Measurements from ENCODE around the gene FAM81B.

FAM81B gene

GRCh38 chr5:95454536-95454935 is 63.4 kb downstream of the FAM81B start:
- no peak overlapping the region for H3K4me3 ChIP-seq (ENCODE audit: low read depth, low read length)
- TF ChIP-seq, protein P1, sequence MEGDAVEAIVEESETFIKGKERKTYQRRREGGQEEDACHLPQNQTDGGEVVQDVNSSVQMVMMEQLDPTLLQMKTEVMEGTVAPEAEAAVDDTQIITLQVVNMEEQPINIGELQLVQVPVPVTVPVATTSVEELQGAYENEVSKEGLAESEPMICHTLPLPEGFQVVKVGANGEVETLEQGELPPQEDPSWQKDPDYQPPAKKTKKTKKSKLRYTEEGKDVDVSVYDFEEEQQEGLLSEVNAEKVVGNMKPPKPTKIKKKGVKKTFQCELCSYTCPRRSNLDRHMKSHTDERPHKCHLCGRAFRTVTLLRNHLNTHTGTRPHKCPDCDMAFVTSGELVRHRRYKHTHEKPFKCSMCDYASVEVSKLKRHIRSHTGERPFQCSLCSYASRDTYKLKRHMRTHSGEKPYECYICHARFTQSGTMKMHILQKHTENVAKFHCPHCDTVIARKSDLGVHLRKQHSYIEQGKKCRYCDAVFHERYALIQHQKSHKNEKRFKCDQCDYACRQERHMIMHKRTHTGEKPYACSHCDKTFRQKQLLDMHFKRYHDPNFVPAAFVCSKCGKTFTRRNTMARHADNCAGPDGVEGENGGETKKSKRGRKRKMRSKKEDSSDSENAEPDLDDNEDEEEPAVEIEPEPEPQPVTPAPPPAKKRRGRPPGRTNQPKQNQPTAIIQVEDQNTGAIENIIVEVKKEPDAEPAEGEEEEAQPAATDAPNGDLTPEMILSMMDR (IDR thresholded peaks at IDR 0.05; ENCODE audit: control insufficient read depth, extremely low read depth, insufficient read depth) = no peak
- DNase-seq (ENCODE audit: low read depth) = no peak

DNA sequence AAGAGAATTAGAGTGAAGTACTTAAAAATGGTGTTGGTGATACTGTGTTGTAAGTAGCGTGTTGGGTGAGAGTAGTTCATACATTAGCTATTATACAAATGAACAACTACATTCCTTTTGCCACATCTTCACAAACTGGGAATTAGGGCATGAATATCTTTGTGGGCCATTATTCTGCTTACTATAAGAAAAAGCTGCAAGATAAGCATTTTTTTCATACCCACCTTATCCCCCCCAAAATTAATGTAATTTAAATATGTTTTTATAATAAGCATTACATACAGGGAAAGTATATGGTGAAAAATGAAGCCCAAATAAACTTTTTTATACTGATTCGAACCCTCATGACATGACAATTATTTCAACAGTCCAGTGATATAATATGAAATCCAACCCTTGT is 69.5 kb downstream of the FAM81B start:
- TF ChIP-seq, protein P1 (IDR thresholded peaks at IDR 0.05; ENCODE audit: control insufficient read depth, extremely low read depth, insufficient read depth) = no peak
- DNase-seq (ENCODE audit: low read depth) = no peak
- H3K4me3 ChIP-seq (ENCODE audit: low read depth, low read length) = no peak overlapping the region

- TF ChIP-seq, protein P1 (IDR thresholded peaks at IDR 0.05; ENCODE audit: control insufficient read depth, extremely low read depth, insufficient read depth) = no peak
- no peak overlapping the region for H3K4me3 ChIP-seq (ENCODE audit: low read depth, low read length)
- DNase-seq (ENCODE audit: low read depth) = no peak
Measured at GRCh38 chr5:95471487-95471886, 80.3 kb downstream of the FAM81B start.

GRCh38 chr5:95471942-95472341 is 80.8 kb downstream of the FAM81B start:
- H3K4me3 ChIP-seq (ENCODE audit: low read depth, low read length) = no peak overlapping the region
- TF ChIP-seq, protein P1 (IDR thresholded peaks at IDR 0.05; ENCODE audit: control insufficient read depth, extremely low read depth, insufficient read depth) = no peak
- no peak for DNase-seq (ENCODE audit: low read depth)

DNA sequence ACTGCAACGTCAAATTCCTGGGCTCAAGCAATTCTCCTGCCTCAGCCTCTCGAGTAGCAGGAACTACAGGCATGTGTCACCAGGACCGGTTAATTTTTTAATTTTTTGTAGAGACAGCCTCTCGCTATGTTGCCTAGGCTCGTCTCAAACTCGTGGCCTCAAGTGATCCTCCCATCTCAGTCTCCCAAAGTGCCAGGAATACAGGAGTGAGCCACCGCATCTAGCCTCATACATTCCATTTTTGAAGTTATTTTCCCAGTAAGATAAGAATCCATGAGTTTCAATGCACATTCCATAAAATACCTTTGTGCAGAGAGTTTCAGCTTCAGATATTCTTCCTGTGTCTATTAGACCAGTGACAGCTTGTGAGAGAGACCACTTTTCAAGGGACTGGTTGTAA is 93.3 kb downstream of the FAM81B start:
- TF ChIP-seq, protein P1 (IDR thresholded peaks at IDR 0.05; ENCODE audit: control insufficient read depth, extremely low read depth, insufficient read depth) = no peak
- H3K4me3 ChIP-seq (ENCODE audit: low read depth, low read length) = no peak overlapping the region

DNA sequence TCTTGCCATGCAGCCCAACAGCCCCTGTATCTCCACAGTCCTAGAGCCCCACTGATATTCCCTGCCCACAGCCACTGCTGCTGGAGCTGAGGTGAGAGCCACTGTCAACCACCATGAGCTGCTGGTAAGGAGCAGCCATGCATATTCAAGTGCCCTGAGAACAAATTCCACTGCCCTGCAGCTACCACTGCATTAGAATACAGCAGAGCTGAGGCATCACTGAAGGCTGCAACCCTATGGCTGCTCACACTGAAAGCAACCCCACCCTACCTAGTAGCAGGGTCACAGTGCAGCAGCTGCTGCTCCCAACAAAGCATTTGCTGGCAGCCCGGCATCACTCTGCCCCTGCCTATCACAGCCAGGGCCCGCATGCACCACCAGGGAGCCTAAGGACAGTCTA is 95.0 kb downstream of the FAM81B start:
- no peak overlapping the region for H3K4me3 ChIP-seq (ENCODE audit: low read depth, low read length)
- TF ChIP-seq, protein P1 (IDR thresholded peaks at IDR 0.05; ENCODE audit: control insufficient read depth, extremely low read depth, insufficient read depth) = no peak
- DNase-seq (ENCODE audit: low read depth) = no peak

More for the DNA sequence above, 93.3 kb downstream of the FAM81B start:
- no peak for DNase-seq (ENCODE audit: low read depth)

GRCh38 chr5:95487880-95488279 is 96.7 kb downstream of the FAM81B start:
- TF ChIP-seq, protein P1 (IDR thresholded peaks at IDR 0.05; ENCODE audit: control insufficient read depth, extremely low read depth, insufficient read depth) = no peak

More at GRCh38 chr5:95487880-95488279, 96.7 kb downstream of the FAM81B start:
- DNase-seq (ENCODE audit: low read depth) = no peak
- no peak overlapping the region for H3K4me3 ChIP-seq (ENCODE audit: low read depth, low read length)

Data from LNCaP clone FGC (cell line).